ENCODE data around the gene APAF1.

APAF1 gene

DNA sequence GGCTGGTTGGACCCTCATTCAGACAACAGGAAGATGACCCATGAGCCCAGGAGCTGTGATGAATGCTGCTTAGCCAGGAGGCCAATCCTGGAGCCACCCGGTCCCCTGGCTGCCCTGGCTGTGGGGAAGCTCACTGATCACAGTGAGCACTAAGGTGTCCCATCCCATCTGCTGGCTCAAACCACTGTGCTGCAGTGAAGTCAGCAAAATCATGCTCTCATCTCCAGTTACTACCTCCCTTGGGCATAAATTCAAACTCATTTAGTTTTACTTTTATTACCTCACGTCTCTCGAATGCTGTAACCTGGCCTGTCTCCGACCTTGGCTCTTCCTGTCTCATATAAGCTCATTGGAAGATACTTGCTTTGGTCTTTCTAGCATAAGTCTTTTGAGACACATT lies 112.4 kb downstream of the APAF1 start:
- TF ChIP-seq, protein P1, sequence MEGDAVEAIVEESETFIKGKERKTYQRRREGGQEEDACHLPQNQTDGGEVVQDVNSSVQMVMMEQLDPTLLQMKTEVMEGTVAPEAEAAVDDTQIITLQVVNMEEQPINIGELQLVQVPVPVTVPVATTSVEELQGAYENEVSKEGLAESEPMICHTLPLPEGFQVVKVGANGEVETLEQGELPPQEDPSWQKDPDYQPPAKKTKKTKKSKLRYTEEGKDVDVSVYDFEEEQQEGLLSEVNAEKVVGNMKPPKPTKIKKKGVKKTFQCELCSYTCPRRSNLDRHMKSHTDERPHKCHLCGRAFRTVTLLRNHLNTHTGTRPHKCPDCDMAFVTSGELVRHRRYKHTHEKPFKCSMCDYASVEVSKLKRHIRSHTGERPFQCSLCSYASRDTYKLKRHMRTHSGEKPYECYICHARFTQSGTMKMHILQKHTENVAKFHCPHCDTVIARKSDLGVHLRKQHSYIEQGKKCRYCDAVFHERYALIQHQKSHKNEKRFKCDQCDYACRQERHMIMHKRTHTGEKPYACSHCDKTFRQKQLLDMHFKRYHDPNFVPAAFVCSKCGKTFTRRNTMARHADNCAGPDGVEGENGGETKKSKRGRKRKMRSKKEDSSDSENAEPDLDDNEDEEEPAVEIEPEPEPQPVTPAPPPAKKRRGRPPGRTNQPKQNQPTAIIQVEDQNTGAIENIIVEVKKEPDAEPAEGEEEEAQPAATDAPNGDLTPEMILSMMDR (IDR thresholded peaks at IDR 0.05; ENCODE audit: borderline replicate concordance, insufficient read depth, low read depth, low read length), result no peak
- no peak overlapping the region for H3K4me3 ChIP-seq (ENCODE audit: low read depth, low read length)

DNA sequence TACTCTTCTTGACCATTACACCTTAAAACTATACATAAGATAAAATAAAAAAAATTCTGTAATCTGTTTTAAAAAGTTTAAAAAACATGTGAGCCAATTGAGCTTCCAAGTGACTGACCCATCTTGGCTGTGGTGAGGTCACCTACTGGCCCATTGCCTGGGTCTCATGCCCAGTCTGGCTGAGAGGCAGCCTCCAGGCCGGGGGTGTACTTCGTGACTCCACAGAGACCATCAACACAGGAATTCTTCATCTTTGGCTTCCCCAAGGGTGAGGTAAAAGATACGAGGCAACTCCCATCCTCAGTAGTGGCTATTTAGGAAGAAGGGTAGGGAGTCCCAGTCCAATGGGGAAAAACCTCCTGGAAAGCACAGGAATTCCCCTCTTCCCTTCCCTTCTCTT lies 113.2 kb downstream of the APAF1 start:
- TF ChIP-seq, protein P1 (IDR thresholded peaks at IDR 0.05; ENCODE audit: borderline replicate concordance, insufficient read depth, low read depth, low read length), result no peak
- no peak overlapping the region for H3K4me3 ChIP-seq (ENCODE audit: low read depth, low read length)

DNA sequence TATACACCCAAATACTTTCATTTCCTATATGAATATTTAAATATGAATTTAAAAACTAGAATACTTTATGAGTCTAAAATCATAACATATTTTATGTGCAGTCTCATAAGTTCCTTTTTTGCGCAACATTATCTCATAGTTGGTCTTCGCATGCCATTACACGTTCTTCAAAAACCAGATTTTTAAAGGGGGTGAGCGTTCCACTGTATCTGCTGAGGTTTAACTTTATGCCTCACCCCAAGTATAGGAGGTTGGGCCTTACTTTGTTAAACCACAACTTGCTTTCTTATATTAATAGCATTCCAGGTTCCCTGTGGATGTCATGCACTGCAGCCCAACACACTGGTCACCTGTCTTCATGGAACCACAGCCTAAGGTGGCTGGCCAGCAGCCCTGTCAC lies 118.6 kb downstream of the APAF1 start:
- TF ChIP-seq, protein P1 (IDR thresholded peaks at IDR 0.05; ENCODE audit: borderline replicate concordance, insufficient read depth, low read depth, low read length), result no peak
- H3K4me3 ChIP-seq (ENCODE audit: low read depth, low read length), result no peak overlapping the region

DNA sequence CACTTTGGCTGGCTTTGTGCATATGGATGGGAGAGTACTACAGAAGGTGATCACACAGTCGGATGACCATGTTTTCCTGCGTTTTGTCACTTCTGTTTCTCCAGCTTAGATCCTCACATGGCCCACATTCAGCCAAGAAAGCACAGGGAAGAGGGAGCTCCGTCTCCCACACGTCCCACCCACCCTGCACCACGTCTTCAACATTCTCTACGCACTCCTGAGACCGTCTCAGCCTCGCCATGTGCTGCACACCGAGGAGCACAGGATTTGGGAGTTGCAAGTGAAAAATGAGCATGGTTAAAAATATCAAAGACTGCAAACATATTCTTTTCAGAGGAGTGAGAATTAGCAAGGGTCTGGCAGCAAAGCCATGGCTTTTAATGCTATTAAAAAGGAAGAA lies 122.2 kb downstream of the APAF1 start:
- H3K4me3 ChIP-seq (ENCODE audit: low read depth, low read length), result no peak overlapping the region
- TF ChIP-seq, protein P1 (IDR thresholded peaks at IDR 0.05; ENCODE audit: borderline replicate concordance, insufficient read depth, low read depth, low read length), result no peak

DNA sequence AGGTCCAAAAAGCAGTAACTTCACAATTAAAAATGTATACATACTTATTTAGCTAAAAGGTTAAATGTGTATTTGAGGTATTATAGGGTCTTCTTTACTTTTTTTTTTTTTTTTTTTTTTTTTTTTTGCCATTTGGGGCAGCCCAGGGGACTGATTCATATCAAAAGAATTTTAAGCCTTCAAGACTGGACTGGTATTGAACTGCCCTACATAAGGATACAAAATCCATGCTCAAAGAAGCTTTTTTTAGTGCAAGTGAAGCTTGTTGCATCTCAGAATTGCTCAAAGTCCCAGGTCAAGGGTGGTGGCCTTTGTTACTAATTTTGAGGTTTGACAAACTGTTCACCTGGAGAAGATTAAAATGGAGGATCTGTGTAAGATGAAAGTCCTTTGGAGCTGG lies 124.0 kb downstream of the APAF1 start:
- TF ChIP-seq, protein P1 (IDR thresholded peaks at IDR 0.05; ENCODE audit: borderline replicate concordance, insufficient read depth, low read depth, low read length), result no peak
- no peak overlapping the region for H3K4me3 ChIP-seq (ENCODE audit: low read depth, low read length)

DNA sequence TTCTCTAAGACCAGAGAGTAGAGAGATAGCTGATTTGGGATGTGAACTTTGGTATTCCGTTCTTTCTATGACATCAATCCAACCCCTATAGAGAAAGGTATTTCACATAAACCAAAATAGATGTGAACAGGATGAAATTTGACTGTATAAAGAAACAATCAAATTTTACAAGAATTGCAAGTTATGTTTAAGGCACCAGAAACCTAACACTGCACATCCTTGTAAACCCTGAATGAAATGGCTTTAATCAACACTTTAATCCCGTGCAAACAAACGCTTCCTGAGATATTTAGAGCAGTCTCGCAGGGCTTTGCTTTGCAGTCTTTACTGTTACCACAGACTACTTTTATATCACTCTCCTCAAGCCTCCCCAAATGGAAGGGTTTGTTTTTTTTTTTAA lies 125.1 kb downstream of the APAF1 start:
- no peak overlapping the region for H3K4me3 ChIP-seq (ENCODE audit: low read depth, low read length)
- TF ChIP-seq, protein P1 (IDR thresholded peaks at IDR 0.05; ENCODE audit: borderline replicate concordance, insufficient read depth, low read depth, low read length), result no peak

DNA sequence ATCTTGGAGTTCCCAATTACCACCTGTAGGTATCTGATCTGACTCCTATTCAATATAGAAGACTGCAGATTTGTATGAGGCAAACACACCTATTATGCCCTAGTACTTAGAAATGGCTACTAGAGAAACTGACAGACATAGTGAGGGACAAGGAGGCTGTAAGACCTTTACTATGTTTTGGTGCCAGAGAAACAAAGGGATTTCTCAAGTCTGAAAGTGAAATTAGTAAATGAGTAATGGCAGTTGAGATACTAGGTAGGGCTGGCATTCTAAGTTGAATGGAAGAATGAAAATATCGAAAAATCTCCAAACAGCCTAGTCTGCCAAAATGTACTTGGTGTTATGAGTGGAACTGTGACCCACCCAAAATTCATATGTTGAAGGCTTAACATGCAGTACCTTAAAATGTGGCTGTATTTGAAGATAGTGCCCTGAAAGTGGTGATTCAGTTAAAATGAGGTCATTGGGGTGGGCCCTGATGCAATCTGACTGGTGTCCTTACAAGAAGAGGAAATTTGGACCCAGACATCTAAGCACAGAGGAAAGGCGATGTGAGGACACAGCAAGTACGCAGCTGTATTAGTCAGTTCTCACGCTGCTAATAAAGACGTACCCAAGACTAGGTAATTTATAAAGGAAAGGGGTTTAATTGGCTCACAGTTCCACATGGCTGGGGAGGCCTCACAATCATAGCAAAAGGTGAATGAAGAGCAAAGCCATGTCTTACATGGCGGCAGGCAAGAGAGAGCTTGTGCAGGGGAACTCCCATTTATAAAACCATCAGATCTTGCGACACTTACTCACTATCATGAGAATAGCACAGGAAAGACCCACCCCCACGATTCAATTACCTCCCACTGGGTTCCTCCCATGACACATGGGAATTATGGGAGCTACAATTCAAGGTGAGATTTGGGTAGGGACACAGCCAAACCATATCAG lies 127.0 kb downstream of the APAF1 start:
- TF ChIP-seq, protein P1 (IDR thresholded peaks at IDR 0.05; ENCODE audit: borderline replicate concordance, insufficient read depth, low read depth, low read length), result no peak

More for the DNA sequence above, 127.0 kb downstream of the APAF1 start:
- no peak overlapping the region for H3K4me3 ChIP-seq (ENCODE audit: low read depth, low read length)
